GM20000 (cell line): Measurements from ENCODE around the gene P2RX6.

Experiments
- DNase-seq: peaks from one replicate; pipeline ENCODE4 v3.0.0; 2012; ENCODE audit warnings: low spot score
- CTCF ChIP-seq: IDR thresholded peaks from 2 replicates; pipeline ENCODE4 v1.5.1; 2012; ENCODE audit warnings: mild to moderate bottlenecking, control low read depth; ENCODE audit errors: extremely low read depth, missing control alignments

P2RX6 gene

DNA sequence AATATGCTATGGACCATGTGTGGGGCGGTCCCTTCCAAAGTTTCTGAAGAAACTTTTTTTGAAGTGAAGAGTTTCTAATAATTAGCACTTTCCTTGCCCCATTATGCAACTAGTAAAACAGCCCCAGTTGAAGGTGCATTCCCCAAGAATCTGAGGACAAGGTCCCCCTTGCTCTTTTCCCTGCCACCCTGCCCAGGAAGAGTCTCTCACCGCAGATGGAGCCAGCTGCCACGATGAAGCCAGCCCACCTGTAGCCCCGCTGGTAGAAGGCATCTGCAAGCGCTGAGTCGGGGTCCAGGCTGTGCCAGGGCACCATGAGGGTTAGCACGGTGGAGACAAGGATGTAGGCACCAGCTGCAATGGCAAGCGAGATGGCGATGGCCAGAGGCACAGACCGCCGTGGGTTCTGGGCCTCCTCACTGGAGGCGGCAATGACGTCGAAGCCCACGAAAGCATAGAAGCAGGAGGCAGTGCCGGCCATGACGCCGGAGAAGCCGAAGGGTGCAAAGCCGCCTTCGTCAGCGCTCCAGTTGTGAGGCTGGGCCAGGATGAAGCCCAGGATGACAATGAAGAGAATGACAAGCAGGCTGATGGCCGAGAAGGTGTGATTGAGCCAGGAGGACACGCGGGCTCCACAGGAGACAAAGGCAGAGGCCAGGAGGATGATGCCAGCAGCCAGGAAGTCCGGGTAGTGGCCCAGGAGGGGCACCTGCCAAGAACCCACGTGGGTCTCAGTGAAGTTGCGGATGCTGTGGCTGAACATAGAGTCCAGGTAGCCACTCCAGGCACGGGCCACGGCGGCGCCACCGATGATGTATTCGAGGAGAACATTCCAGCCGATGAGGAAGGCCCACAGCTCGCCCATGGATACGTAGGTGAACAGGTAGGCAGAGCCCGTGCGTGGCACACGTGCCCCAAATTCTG is 15.9 kb downstream of the P2RX6 start:
- no peak for TF ChIP-seq CTCF
- DNase-seq: no peak

- no peak for DNase-seq
Measured at GRCh38 chr22:21031545-21032036, 16.6 kb downstream of the P2RX6 start.

DNA sequence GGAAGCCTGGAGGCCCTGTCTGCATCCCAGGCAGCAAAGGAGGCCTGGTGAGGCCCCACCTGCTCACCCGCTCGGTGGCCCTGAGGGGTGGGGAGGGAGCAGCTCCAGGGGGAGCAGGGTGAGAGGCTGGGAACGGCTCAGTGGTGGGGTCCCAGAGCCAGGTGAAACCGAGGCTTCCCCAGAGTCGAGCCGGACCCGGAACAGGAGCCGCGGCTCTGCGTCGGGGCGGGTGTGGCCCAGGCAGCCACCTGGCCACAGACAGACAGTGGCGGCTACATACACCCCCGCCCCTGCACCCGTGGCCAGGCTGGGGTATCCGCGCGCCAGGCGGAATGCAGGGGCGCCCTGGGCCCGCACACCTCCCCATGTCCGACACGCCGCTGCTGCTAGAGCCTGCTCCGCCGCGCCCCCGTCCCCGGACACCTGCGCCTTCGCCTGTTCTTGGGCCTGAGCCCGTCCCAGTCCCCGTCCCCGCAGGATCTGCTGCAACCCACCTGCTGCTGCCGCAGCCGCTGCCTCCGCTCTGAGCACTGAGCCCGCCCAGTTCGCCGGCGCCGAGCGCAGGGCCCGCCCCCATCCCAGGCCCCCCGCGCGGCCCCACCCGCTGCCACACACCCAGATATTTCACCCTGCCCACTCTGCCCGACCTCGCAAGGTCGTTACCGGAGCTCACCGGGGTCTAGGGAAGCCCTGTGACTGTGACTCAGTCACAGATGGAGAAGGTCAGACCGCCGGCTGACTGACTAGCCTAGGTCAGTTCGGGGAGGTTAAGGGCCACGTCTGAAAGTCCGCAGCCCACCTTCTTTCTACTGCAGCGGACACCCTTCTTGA is 17.3 kb downstream of the P2RX6 start, which contains the start of gene SLC7A4:
TSS of gene SLC7A4 (minus strand) at position 525 of the 831 bp plus-strand sequence. CDS start 749 bp downstream, outside the sequence.
- TF ChIP-seq CTCF: no peak
- DNase-seq: no peak

More at GRCh38 chr22:21031545-21032036, 16.6 kb downstream of the P2RX6 start:
- no peak for TF ChIP-seq CTCF

DNA sequence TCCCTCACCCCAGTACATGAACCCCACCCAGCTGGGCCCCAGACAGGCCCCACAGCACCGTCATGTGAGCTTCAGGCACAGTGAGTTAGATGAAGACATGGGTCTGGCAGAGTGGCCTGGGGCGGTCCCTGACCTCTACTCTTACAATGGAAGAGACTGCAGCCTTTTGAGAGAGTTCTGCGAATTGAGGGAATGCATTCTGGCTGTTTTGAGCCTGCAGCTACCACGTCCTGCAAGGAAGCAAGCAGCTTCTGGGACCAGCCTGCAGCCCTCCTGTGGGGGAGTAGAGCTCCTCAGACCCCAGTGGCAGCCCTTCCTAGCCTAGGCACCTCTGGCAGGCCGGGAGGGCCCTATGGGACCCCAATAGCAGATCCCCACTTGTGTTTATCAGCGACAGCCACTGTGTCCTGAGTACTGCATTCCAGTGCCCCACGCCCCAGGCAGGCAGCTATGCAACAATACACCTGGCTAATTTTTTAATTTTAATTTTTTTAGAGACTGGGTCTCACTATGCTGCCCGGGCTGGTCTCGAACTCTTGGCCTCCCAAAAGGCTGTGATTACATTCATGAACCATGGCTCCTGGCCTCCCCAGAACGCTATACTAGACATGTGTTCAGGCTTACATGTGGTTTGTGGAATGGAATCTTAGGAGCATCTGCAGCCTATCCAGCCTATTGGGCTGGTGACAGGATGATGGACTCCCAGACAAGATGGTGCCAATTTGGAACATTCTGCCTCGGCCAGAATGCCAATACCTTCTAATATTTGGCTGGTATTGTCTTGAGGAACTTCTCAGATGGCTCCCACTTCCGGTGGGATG is 18.1 kb downstream of the P2RX6 start:
- DNase-seq: no peak

DNA sequence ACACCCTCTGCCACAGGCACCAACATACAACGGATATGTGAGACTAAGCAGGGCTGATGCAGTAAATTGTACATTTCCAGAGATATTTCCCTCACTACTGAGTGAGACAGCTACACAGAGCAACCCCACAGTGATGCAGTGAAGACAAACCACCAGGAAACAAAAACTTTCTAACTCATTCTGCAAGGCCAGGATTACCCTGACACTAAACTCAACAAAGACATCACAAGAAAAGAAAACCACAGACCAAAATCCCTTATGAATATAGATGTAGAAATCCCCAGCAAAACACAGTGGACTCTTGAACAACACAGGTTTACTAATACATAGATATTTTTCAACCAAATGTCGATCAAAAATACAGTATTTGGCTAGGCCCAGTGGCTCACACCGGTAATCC is 18.9 kb downstream of the P2RX6 start:
- no peak for TF ChIP-seq CTCF
- no peak for DNase-seq

More for the DNA sequence above, 18.1 kb downstream of the P2RX6 start:
- TF ChIP-seq CTCF: no peak

DNA sequence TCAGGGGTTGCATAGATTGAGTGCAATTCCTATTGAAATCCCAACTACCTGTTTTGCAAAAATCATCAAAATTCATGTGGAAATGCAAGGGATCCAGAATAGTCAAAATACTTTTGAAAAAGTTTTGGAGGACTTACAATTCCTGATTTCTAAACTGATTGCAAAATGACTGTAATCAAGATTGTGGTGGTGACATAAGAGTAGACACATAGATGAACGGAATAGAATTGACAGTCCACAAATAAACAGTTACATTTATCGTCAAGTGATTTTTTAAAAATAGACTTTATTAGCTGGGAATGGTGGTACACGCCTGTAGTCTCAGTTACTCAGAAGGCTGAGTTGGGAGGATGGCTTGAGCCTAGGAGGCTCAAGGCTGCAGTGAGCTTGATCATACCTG is 20.0 kb downstream of the P2RX6 start:
- TF ChIP-seq CTCF: no peak
- no peak for DNase-seq
